Fibroblast of lung (primary cell): ENCODE data around the gene FNDC3A.

Experiments
- EZH2 ChIP-seq: IDR thresholded peaks from 2 replicates; pipeline ENCODE4 v1.5.1; 2012; ENCODE audit warnings: low read length, control low read depth, mild to moderate bottlenecking; ENCODE audit errors: missing control alignments
- TF ChIP-seq, protein P1 (sequence below), 2 donors: IDR thresholded peaks in 1 of 2; conservative IDR thresholded peaks in 1 of 2; 1 replicate in 1 of 2; 2 replicates in 1 of 2; pipeline ENCODE4 v1.5.1; 2011 to 2012; ENCODE audit warnings: low read length in 2 of 2, control low read depth in 1 of 2, inconsistent platforms in 1 of 2, low read depth in 1 of 2, mild to moderate bottlenecking in 1 of 2

GRCh38 chr13:48930918-48931317 is 44.8 kb upstream of the FNDC3A start:
- TF ChIP-seq, protein P1, sequence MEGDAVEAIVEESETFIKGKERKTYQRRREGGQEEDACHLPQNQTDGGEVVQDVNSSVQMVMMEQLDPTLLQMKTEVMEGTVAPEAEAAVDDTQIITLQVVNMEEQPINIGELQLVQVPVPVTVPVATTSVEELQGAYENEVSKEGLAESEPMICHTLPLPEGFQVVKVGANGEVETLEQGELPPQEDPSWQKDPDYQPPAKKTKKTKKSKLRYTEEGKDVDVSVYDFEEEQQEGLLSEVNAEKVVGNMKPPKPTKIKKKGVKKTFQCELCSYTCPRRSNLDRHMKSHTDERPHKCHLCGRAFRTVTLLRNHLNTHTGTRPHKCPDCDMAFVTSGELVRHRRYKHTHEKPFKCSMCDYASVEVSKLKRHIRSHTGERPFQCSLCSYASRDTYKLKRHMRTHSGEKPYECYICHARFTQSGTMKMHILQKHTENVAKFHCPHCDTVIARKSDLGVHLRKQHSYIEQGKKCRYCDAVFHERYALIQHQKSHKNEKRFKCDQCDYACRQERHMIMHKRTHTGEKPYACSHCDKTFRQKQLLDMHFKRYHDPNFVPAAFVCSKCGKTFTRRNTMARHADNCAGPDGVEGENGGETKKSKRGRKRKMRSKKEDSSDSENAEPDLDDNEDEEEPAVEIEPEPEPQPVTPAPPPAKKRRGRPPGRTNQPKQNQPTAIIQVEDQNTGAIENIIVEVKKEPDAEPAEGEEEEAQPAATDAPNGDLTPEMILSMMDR (conservative IDR thresholded peaks at IDR 0.05 in 1 of 2, IDR thresholded peaks at IDR 0.05 in 1 of 2; ENCODE audit: low read depth in 1 of 2, low read length in 2 of 2) = no peak
- no peak for TF ChIP-seq EZH2
